ENCODE results near the gene TTLL10. TPM values are rescaled to one million over a fixed set of nuclear protein-coding genes. Genes with fewer than 3 reads are reported as not detected.

TTLL10 gene
- total RNA-seq, 1 experiment from 2014 or later, result 0.29 TPM

GRCh38 chr1:1239227-1239613, 65.5 kb downstream of the TTLL10 start:
- H3K36me3 Mint-ChIP-seq (ENCODE audit: insufficient read depth, unreplicated experiment), result peaks cover 40% of the 10 kb centered on the region

DNA sequence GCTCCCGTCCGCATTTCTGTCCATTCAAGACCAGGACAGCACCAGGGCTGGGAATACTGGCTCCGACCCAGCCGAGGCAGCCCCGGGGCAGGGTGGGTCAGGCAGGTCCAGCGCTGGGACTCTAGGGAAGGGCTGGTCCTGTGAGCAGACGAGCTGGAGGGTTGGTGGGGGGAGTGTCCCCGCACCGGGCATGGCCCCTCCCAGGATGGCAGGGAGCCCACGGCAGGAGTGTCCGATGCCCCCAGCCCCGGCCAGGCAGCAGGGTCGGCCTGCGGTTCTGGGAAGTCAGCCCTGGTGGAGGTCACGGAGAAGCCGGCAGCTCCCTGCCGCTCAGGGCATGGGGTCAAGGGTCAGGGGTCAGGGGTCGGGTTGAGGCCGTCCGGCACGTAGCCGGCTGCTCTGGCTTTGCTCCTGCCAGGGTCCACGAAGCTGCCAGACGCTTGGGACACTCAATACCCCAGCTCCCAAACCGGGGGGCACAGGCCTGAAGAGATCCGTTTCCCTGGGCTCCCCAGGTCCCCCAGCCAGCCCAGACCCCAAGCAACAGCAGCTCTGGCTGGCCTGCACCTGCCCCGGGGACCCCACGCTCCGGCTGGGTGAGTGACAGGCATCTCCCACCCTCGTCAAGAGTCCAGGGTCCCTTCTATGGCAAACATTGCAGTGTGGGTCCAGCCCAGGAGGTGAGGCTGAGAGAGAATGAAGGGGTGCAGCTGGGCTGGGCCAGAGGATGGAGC, 66.1 kb downstream of the TTLL10 start:
- Mint-ChIP-seq H3K27me3 (ENCODE audit: insufficient read depth, unreplicated experiment) (no peaks in the 10 kb centered on the region), H3K4me3 (ENCODE audit: unreplicated experiment) (no peak overlapping the region), H3K36me3 (ENCODE audit: insufficient read depth, unreplicated experiment) (peaks cover 38% of the 10 kb centered on the region), H3K4me1 (ENCODE audit: low read depth, unreplicated experiment) (no peaks in the 10 kb centered on the region), H3K27ac (ENCODE audit: unreplicated experiment) (no peak overlapping the region), H3K9me3 (ENCODE audit: unreplicated experiment) (no peaks in the 10 kb centered on the region)
- Histone ChIP-seq H3K4me3 (ENCODE audit: low read depth, low read length) (no peak overlapping the region), H3K4me1 (peaks cover 40% of the 10 kb centered on the region), H3K9me3 (no peaks in the 10 kb centered on the region), H3K27me3 (replicated peaks; ENCODE audit: control insufficient read depth, insufficient read depth, low read length) (no peaks in the 10 kb centered on the region), H3K36me3 (ENCODE audit: control insufficient read depth, insufficient read depth, low read length) (no peaks in the 10 kb centered on the region)
- intact Hi-C loops (cut with micrococcal nuclease; ENCODE audit: unreplicated experiment), result no loop called here
- ChIA-PET POLR2A (interaction anchor here (0.6 kb wide), 1 partner anchor 35 kb away, joined by 3 read pairs; no protein-coding TSS in a partner anchor), CTCF (no interaction called here)
- no TSS peak for BruUV-seq (replicated peaks)
- TF ChIP-seq, protein P1, sequence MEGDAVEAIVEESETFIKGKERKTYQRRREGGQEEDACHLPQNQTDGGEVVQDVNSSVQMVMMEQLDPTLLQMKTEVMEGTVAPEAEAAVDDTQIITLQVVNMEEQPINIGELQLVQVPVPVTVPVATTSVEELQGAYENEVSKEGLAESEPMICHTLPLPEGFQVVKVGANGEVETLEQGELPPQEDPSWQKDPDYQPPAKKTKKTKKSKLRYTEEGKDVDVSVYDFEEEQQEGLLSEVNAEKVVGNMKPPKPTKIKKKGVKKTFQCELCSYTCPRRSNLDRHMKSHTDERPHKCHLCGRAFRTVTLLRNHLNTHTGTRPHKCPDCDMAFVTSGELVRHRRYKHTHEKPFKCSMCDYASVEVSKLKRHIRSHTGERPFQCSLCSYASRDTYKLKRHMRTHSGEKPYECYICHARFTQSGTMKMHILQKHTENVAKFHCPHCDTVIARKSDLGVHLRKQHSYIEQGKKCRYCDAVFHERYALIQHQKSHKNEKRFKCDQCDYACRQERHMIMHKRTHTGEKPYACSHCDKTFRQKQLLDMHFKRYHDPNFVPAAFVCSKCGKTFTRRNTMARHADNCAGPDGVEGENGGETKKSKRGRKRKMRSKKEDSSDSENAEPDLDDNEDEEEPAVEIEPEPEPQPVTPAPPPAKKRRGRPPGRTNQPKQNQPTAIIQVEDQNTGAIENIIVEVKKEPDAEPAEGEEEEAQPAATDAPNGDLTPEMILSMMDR (IDR thresholded peaks at IDR 0.05; ENCODE audit: insufficient read depth in 1 of 2, low read depth in 1 of 2, low read length in 1 of 2, severe bottlenecking in 1 of 2, unreplicated experiment in 1 of 2), result no peak
- no peak for DNase-seq

More at GRCh38 chr1:1239227-1239613, 65.5 kb downstream of the TTLL10 start:
- no peaks in the 10 kb centered on the region for H3K27me3 ChIP-seq (replicated peaks; ENCODE audit: control insufficient read depth, insufficient read depth, low read length)
- ChIA-PET POLR2A (no interaction called here), CTCF (no interaction called here)
- Mint-ChIP-seq H3K4me3 (ENCODE audit: unreplicated experiment) (no peak overlapping the region), H3K4me1 (ENCODE audit: low read depth, unreplicated experiment) (no peaks in the 10 kb centered on the region), H3K27ac (ENCODE audit: unreplicated experiment) (no peak overlapping the region), H3K9me3 (ENCODE audit: unreplicated experiment) (no peaks in the 10 kb centered on the region), H3K27me3 (ENCODE audit: insufficient read depth, unreplicated experiment) (no peaks in the 10 kb centered on the region)
- TF ChIP-seq, protein P1 (IDR thresholded peaks at IDR 0.05; ENCODE audit: insufficient read depth in 1 of 2, low read depth in 1 of 2, low read length in 1 of 2, severe bottlenecking in 1 of 2, unreplicated experiment in 1 of 2), result no peak
- no peaks in the 10 kb centered on the region for H3K9me3 ChIP-seq
- no TSS peak for BruUV-seq (replicated peaks)
- no peak overlapping the region for H3K4me3 ChIP-seq (ENCODE audit: low read depth, low read length)
- no peak for DNase-seq
- no peaks in the 10 kb centered on the region for H3K36me3 ChIP-seq (ENCODE audit: control insufficient read depth, insufficient read depth, low read length)
- intact Hi-C loops (cut with micrococcal nuclease; ENCODE audit: unreplicated experiment), result no loop called here
- H3K4me1 ChIP-seq, result peaks cover 38% of the 10 kb centered on the region

DNA sequence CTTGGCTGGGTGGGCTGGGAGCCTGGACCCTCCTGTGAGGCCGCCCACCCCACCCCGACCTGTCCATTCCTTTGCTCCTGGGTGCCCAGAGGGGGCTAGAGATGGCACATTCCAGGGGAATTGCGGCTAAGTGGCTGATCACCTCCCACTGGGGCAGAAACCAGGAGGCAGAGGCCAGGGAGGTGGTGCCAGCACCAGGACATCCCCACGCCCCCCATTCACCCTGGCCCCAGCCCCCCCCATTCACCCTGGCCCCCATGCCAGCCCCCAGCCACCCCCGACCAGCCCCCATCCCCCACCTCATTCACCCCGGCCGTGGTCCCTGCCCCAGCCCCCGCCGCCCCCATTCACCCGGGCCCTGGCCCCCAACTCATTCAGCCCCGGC, 66.7 kb downstream of the TTLL10 start:
- no TSS peak for BruUV-seq (replicated peaks)
- no peaks in the 10 kb centered on the region for H3K9me3 ChIP-seq
- H3K4me3 Mint-ChIP-seq (ENCODE audit: unreplicated experiment), result no peak overlapping the region
- H3K4me1 Mint-ChIP-seq (ENCODE audit: low read depth, unreplicated experiment), result no peaks in the 10 kb centered on the region
- H3K36me3 Mint-ChIP-seq (ENCODE audit: insufficient read depth, unreplicated experiment), result peaks cover 38% of the 10 kb centered on the region
- TF ChIP-seq, protein P1 (IDR thresholded peaks at IDR 0.05; ENCODE audit: insufficient read depth in 1 of 2, low read depth in 1 of 2, low read length in 1 of 2, severe bottlenecking in 1 of 2, unreplicated experiment in 1 of 2), result no peak
- H3K27ac Mint-ChIP-seq (ENCODE audit: unreplicated experiment), result no peak overlapping the region
- no peak overlapping the region for H3K4me3 ChIP-seq (ENCODE audit: low read depth, low read length)
- peaks cover 40% of the 10 kb centered on the region for H3K4me1 ChIP-seq
- ChIA-PET POLR2A (no interaction called here), CTCF (interaction anchor here (0.6 kb wide), 1 partner anchor 17 kb away, joined by 3 read pairs; no protein-coding TSS in a partner anchor)
- H3K27me3 ChIP-seq (replicated peaks; ENCODE audit: control insufficient read depth, insufficient read depth, low read length), result no peaks in the 10 kb centered on the region
- intact Hi-C loops (cut with micrococcal nuclease; ENCODE audit: unreplicated experiment), result no loop called here
- DNase-seq, result no peak
- no peaks in the 10 kb centered on the region for H3K9me3 Mint-ChIP-seq (ENCODE audit: unreplicated experiment)
- H3K36me3 ChIP-seq (ENCODE audit: control insufficient read depth, insufficient read depth, low read length), result no peaks in the 10 kb centered on the region
- H3K27me3 Mint-ChIP-seq (ENCODE audit: insufficient read depth, unreplicated experiment), result no peaks in the 10 kb centered on the region

Data from Caco-2 (cell line).